Endodermal cell (in vitro differentiated cells): Measurements from ENCODE around the gene PBX4. TPM values are rescaled to one million over a fixed set of nuclear protein-coding genes. Genes with fewer than 3 reads are reported as not detected.

Experiments
- DNase-seq: peaks from one replicate; pipeline ENCODE4 v3.0.0-alpha.2; 2017
- H3K27ac ChIP-seq: 2 replicates; pipeline ENCODE4 v1.5.1; 2013; ENCODE audit warnings: mild to moderate bottlenecking, low read depth, low read length, moderate library complexity
- H3K27me3 ChIP-seq: 2 replicates; pipeline ENCODE4 v1.6.1; 2013; ENCODE audit warnings: mild to moderate bottlenecking, low read length, moderate library complexity; ENCODE audit not compliant: insufficient read depth, control insufficient read depth, poor library complexity, severe bottlenecking
- H3K36me3 ChIP-seq: 2 replicates; pipeline ENCODE4 v1.7.0; 2013; ENCODE audit warnings: mild to moderate bottlenecking, low read length, moderate library complexity; ENCODE audit not compliant: control insufficient read depth, insufficient read depth
- H3K4me1 ChIP-seq: one replicate; pipeline ENCODE4 v1.7.0; 2013; ENCODE audit warnings: low read length; ENCODE audit not compliant: control insufficient read depth, insufficient read depth
- H3K4me3 ChIP-seq: 2 replicates; pipeline ENCODE4 v1.5.1; 2013; ENCODE audit warnings: mild to moderate bottlenecking, low read length, moderate library complexity
- H3K9ac ChIP-seq: 2 replicates; pipeline ENCODE4 v1.6.1; 2013; ENCODE audit warnings: mild to moderate bottlenecking, low read length, moderate library complexity; ENCODE audit not compliant: poor library complexity, severe bottlenecking; ENCODE audit errors: extremely low read depth
- H3K9me3 ChIP-seq: 2 replicates; pipeline ENCODE4 v1.6.1; 2013; ENCODE audit warnings: mild to moderate bottlenecking, low read length, moderate library complexity; ENCODE audit not compliant: control insufficient read depth
- H3K27ac Mint-ChIP-seq: 2 replicates; pipeline ENCODE4 v1.8.0; 2020; ENCODE audit warnings: mixed read lengths
- H3K27me3 Mint-ChIP-seq: 2 replicates; pipeline ENCODE4 v1.8.0; 2021; ENCODE audit warnings: mild to moderate bottlenecking, mixed read lengths; ENCODE audit not compliant: insufficient read depth
- H3K36me3 Mint-ChIP-seq: 2 replicates; pipeline ENCODE4 v1.8.0; 2020; ENCODE audit warnings: low read depth, mixed read lengths
- H3K4me1 Mint-ChIP-seq: 2 replicates; pipeline ENCODE4 v1.8.0; 2020; ENCODE audit warnings: mixed read lengths
- H3K4me3 Mint-ChIP-seq: 2 replicates; pipeline ENCODE4 v1.8.0; 2020; ENCODE audit warnings: mild to moderate bottlenecking, moderate library complexity, mixed read lengths
- H3K9me3 Mint-ChIP-seq: 2 replicates; pipeline ENCODE4 v1.8.0; 2020; ENCODE audit warnings: mild to moderate bottlenecking, mixed read lengths
- WGBS, 2 experiments: methylation state at CpG; one replicate each; pipeline versions ENCODE4 v1.1.5 to v1.1.7; 2013; ENCODE audit warnings: missing lambda C conversion rate in 2 of 2, mixed read lengths in 1 of 2; ENCODE audit not compliant: insufficient coverage in 1 of 2, insufficient read length in 1 of 2; 5-methylcytosine and 5-hydroxymethylcytosine counted together
- total RNA-seq, 2 donors: library from RNA; stranded (reverse); fragmentation: NEBNext Ultra II Directional in 1 of 2; extraction: Animal tissue kit (Norgen Biotek cat#: 25700) in 1 of 2; gene quantifications; 2 replicates in 1 of 2; 3 replicates in 1 of 2; pipeline ENCODE4 v1.2.1, GENCODE V29; 2021
- TF ChIP-seq, protein P1 (sequence below): fragments of 200-600 bp; sonication (generic); conservative IDR thresholded peaks from 2 replicates; pipeline ENCODE4 v1.5.0; 2021; ENCODE audit warnings: antibody characterized with exemption, mild to moderate bottlenecking

The PBX4 gene
- total RNA-seq, 2 donors from 2014 or later, result 4.1 to 8.6 TPM

DNA sequence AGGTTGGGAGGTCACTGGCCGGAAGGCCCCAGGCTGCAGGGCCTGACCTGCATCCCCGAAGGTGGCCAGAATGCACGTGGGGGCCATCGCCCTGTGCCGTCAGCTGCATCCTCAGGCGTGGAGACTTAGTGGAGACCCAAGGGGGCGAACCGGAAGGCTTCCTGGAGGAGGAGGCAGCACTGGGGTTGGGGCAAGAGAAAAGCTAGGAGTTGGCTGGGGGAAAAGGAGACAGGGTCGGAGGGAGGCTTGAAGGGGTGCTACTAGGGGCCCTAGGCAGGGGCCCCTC, 91.2 kb downstream of the PBX4 start:
- peaks cover 33% of the 10 kb centered on the region for H3K36me3 ChIP-seq
- no peaks in the 10 kb centered on the region for H3K9me3 Mint-ChIP-seq
- no peaks in the 10 kb centered on the region for H3K9me3 ChIP-seq
- no peak overlapping the region for H3K27ac ChIP-seq
- peaks cover 4% of the 10 kb centered on the region for H3K4me1 Mint-ChIP-seq
- no peak overlapping the region for H3K27ac Mint-ChIP-seq
- no peaks in the 10 kb centered on the region for H3K4me1 ChIP-seq
- H3K4me3 Mint-ChIP-seq, result no peak overlapping the region
- no peak overlapping the region for H3K9ac ChIP-seq
- H3K27me3 ChIP-seq, result no peaks in the 10 kb centered on the region
- no peak overlapping the region for H3K4me3 ChIP-seq
- DNase-seq, result no peak
- H3K36me3 Mint-ChIP-seq, result peaks cover 41% of the 10 kb centered on the region
- 92 to 97% methylated on average over 8 to 9 of the region's 9 CpGs for WGBS, 2 experiments
- H3K27me3 Mint-ChIP-seq, result no peaks in the 10 kb centered on the region
- TF ChIP-seq, protein P1, sequence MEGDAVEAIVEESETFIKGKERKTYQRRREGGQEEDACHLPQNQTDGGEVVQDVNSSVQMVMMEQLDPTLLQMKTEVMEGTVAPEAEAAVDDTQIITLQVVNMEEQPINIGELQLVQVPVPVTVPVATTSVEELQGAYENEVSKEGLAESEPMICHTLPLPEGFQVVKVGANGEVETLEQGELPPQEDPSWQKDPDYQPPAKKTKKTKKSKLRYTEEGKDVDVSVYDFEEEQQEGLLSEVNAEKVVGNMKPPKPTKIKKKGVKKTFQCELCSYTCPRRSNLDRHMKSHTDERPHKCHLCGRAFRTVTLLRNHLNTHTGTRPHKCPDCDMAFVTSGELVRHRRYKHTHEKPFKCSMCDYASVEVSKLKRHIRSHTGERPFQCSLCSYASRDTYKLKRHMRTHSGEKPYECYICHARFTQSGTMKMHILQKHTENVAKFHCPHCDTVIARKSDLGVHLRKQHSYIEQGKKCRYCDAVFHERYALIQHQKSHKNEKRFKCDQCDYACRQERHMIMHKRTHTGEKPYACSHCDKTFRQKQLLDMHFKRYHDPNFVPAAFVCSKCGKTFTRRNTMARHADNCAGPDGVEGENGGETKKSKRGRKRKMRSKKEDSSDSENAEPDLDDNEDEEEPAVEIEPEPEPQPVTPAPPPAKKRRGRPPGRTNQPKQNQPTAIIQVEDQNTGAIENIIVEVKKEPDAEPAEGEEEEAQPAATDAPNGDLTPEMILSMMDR, result no peak

GRCh38 chr19:19526581-19527370, 91.7 kb downstream of the PBX4 start:
- H3K27me3 ChIP-seq, result no peaks in the 10 kb centered on the region
- H3K36me3 ChIP-seq, result peaks cover 33% of the 10 kb centered on the region
- 95% methylated on average over 9 to 27 of the region's 28 CpGs for WGBS, 2 experiments
- H3K4me1 ChIP-seq, result no peaks in the 10 kb centered on the region
- no peak overlapping the region for H3K4me3 ChIP-seq
- no peak overlapping the region for H3K4me3 Mint-ChIP-seq
- no peaks in the 10 kb centered on the region for H3K27me3 Mint-ChIP-seq
- H3K27ac ChIP-seq, result no peak overlapping the region
- TF ChIP-seq, protein P1, result no peak
- H3K9me3 Mint-ChIP-seq, result no peaks in the 10 kb centered on the region
- no peak for DNase-seq
- H3K9ac ChIP-seq, result no peak overlapping the region
- peak overlapping the region; percentile 13 for H3K27ac Mint-ChIP-seq
- H3K36me3 Mint-ChIP-seq, result peaks cover 39% of the 10 kb centered on the region
- peaks cover 4% of the 10 kb centered on the region for H3K4me1 Mint-ChIP-seq
- H3K9me3 ChIP-seq, result no peaks in the 10 kb centered on the region

- peaks cover 44% of the 10 kb centered on the region for H3K36me3 Mint-ChIP-seq
- Histone ChIP-seq H3K9ac (no peak overlapping the region), H3K9me3 (no peaks in the 10 kb centered on the region), H3K36me3 (peaks cover 32% of the 10 kb centered on the region), H3K27me3 (no peaks in the 10 kb centered on the region), H3K27ac (peak overlapping the region; percentile 32), H3K4me1 (no peaks in the 10 kb centered on the region), H3K4me3 (no peak overlapping the region)
- TF ChIP-seq, protein P1, result no peak
- 93 to 94% methylated on average over 15 to 23 of the region's 23 CpGs for WGBS, 2 experiments
- peaks cover 4% of the 10 kb centered on the region for H3K4me1 Mint-ChIP-seq
- H3K27ac Mint-ChIP-seq, result peak overlapping the region; percentile 13
- H3K27me3 Mint-ChIP-seq, result no peaks in the 10 kb centered on the region
- DNase-seq, result no peak
- peaks cover 2% of the 10 kb centered on the region for H3K9me3 Mint-ChIP-seq
- H3K4me3 Mint-ChIP-seq, result no peak overlapping the region
Measured at GRCh38 chr19:19525611-19526380, 92.7 kb downstream of the PBX4 start.
